NCI-H1092 (cell line): ENCODE measurements around the gene TBC1D12.
"Not testable (repeated sequence)": the region's sequence is repeated elsewhere in the genome, so short reads cannot be mapped to it uniquely, and the experiment has no call there.

ENCODE experiments used
- DNase-seq: peaks from one replicate; lab custom pipeline; 2025; lab: John Stamatoyannopoulos, UW

Gene TBC1D12

DNA sequence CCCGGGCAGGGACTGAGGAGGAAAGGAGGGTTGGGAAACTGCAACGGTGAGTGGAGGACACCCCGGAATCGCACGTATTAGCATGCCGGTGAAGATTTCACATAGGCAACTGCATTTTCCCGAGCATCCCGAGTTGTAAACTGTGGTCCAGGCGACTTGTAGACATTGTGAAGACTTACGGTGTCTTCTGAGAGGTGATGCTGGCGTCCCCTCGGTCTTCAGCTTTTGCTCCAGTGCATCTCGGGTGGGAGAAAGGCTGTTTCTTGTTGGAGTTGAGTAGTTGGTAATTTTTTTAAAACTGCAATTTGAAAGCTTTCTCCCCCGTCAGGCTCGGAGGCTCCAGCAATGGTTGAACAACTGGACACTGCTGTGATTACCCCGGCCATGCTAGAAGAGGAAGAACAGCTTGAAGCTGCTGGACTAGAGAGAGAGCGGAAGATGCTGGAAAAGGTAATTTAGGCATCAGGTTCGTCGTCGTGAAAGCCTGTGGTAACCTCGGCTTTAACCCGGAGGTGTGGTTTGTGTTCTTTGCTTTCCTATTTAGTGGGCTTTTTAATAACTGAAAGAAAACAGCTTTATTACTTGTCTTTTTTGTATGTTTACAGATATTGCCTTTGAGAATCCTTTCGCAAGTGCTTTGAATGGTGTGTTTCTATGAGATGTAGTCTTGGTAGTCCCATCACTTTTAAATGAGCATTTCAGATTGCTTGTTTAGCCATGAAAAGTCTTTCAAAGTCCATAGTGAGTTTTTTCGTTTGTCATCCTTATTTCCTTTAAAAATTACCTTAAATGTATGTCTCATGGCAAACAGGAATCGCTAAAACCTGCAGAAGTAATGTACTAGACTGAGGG lies 143.9 kb downstream of the TBC1D12 start:
- peak; percentile 3 for DNase-seq

DNA sequence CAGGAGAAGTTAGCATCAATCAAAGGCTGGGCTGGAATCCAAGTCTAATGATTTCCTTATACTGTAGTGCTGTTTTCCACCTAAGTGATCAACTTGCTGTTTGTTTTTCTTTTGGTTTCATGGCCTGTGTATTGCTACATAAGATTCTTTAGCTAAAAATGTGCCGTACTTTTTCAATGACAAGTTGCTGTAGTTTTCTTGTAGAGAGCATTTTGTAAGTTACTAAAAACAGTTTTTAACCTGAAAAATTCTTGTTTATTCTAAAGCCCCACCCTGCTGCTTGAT lies 144.5 kb downstream of the TBC1D12 start:
- no peak for DNase-seq

DNA sequence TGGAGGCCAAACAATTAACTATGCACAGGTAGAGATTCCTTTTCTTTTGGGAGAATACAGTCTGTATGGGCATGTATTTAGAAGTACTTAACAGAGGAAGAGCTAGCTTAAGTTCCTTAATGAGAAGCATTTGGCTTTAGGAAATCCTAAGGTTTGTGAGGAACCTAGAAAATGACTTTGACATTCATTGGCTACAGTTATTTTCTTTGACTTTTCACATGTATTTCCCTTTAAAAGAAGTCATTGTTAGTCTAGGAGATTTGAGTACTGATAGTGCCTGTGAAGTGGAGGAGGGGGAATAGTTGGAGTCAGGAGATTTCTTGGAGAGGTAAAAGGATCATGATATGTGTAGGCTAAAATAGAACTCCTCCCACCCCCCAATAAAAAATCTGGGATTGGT lies 146.9 kb downstream of the TBC1D12 start:
- DNase-seq: no peak

DNA sequence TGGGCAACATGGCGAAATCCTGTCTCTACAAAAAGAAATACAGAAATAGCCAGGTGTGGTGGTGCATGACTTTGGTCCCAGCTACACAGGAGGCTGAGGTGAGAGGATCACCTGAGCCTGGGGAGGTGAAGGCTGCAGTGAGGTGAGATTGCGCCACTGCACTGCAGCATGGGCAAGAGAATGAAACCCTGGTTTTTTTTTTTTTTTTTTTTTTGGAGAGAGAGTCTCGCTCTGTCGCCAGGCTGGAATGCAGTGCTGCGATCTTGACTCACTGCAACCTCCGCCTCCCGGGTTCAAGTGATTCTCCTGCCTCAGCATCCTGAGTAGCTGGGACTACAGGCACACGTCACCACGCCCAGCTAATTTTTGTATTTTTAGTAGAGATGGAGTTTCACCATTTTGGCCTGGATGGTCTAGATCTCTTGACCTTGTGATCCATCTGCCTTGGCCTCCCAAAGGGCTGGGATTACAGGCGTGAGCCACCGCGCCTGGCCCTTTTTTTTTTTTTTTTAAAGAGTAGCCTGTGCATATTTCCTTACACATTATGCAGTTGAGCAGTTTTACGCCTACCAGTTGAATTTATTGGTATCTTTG lies 165.5 kb downstream of the TBC1D12 start:
- DNase-seq: not testable (repeated sequence)

DNA sequence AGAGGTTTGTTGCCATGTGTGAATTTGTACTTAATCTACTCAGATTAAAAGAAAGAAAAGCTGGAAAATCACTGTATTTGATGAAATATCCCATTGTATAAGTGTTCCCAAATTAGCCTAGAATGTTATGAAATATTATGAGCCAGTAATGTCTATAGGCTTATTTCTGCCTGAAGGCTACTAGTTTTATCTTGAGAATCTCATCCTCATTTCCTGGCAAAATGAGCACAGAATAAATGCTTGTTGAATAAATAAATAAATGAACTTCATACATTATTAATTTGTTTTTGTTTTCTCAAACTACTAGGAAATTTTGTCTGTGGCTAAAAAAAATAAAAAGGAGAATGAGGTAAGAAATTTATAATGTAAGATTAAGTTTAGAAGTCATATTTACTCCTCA lies 168.7 kb downstream of the TBC1D12 start:
- DNase-seq: no peak

DNA sequence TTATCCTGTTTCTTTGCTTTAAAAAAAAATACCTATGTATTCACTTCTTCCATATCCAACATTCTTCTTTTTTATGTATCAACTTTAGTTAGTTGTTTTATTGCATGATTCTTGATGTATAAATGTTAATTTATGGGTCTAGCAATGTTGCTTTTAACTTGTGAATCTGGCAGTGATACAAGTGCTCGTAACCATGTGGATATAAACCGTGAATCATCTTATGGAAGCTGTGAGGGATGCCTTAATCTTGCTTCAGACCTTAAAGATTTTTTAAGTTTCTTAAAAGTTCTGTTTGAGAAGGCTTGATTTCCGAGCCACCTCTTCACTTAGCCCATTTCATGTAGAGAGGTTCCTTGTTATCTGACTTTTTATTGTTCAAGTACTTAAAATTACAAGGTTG lies 169.2 kb downstream of the TBC1D12 start:
- no peak for DNase-seq

DNA sequence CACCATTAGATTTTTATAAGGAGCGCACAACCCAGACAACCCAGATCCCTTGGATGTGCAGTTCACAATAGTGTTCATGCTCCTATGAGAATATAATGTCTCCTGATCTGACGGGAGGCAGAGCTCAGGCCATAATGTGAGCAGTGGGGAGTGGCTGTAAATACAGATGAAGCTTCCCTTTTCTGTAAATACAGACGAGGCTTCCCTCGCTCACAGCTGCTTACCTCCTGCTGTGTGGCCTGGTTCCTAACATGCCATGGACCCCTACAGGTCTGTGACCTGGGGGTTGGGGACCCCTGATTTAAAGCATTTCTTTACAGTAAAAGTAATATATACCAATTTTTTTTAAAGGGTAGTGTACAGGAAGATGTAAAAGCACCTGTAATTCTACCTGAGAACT lies 176.4 kb downstream of the TBC1D12 start:
- DNase-seq: no peak

DNA sequence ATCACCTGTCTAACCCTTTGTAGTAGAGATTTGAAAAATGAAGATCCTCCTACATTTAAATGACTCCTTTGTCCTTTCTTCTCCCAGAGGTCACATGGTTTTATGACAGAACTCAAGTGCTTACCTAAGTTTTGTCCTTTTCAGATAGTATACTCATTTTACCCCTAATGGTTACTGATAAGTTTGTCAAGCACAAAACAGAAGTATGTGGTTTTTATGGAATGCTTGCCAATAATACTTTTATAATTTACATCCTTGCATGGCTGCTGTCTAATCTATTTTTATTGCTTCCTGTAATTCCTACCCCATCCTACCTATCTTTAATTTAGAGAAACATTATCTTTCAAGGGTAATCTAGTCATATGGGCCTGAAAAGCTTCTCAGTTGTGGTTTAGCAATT lies 180.8 kb downstream of the TBC1D12 start:
- no peak for DNase-seq
